Mesendoderm (in vitro differentiated cells): Measurements from ENCODE around the gene CLEC19A.
"Not testable (repeated sequence)": the region's sequence is repeated elsewhere in the genome, so short reads cannot be mapped to it uniquely, and the experiment has no call there.

Experiments used
- DNase-seq: peaks from one replicate; pipeline ENCODE4 v3.0.0; 2013
- H2AK5ac ChIP-seq: 2 replicates; pipeline ENCODE4 v1.6.1; 2013; ENCODE audit warnings: low read length, inconsistent platforms
- H2BK120ac ChIP-seq: 2 replicates; pipeline ENCODE4 v1.6.1; 2013; ENCODE audit warnings: low read depth, mild to moderate bottlenecking, low read length, moderate library complexity, mixed read lengths
- H2BK15ac ChIP-seq: replicated peaks from 2 replicates; pipeline ENCODE4 v1.6.1; 2013; ENCODE audit warnings: low read depth, mild to moderate bottlenecking, moderate library complexity
- H2BK5ac ChIP-seq: 2 replicates; pipeline ENCODE4 v1.6.1; 2013; ENCODE audit warnings: low read length, inconsistent platforms
- H3K18ac ChIP-seq: 2 replicates; pipeline ENCODE4 v1.6.1; 2013; ENCODE audit warnings: mild to moderate bottlenecking, low read length, mixed read lengths
- H3K23ac ChIP-seq: one replicate; pipeline ENCODE4 v1.6.1; 2013; ENCODE audit warnings: low read length
- H3K27ac ChIP-seq: 2 replicates; pipeline ENCODE4 v1.5.1; 2013; ENCODE audit warnings: low read depth, mild to moderate bottlenecking, inconsistent platforms, low read length, moderate library complexity
- H3K27me3 ChIP-seq: 2 replicates; pipeline ENCODE4 v1.6.1; 2013; ENCODE audit warnings: low read length, control low read depth, mild to moderate bottlenecking, inconsistent platforms; ENCODE audit not compliant: insufficient read depth, poor library complexity
- H3K36me3 ChIP-seq: 2 replicates; pipeline ENCODE4 v1.6.1; 2013; ENCODE audit warnings: low read length, inconsistent platforms; ENCODE audit not compliant: control insufficient read depth, insufficient read depth
- H3K4ac ChIP-seq: one replicate; pipeline ENCODE4 v1.6.1; 2013; ENCODE audit warnings: low read depth, mild to moderate bottlenecking, low read length, moderate library complexity
- H3K4me1 ChIP-seq: 2 replicates; pipeline ENCODE4 v1.6.1; 2013; ENCODE audit warnings: low read depth, low read length, inconsistent platforms; ENCODE audit not compliant: control insufficient read depth
- H3K4me2 ChIP-seq: 2 replicates; pipeline ENCODE4 v1.6.1; 2013; ENCODE audit warnings: low read length
- H3K4me3 ChIP-seq: 2 replicates; pipeline ENCODE4 v1.5.1; 2013; ENCODE audit warnings: mild to moderate bottlenecking, low read length
- H3K56ac ChIP-seq: one replicate; pipeline ENCODE4 v1.6.1; 2013; ENCODE audit warnings: low read length
- H3K79me1 ChIP-seq: 2 replicates; pipeline ENCODE4 v1.6.1; 2013; ENCODE audit warnings: low read length, inconsistent platforms
- H3K79me2 ChIP-seq: 2 replicates; pipeline ENCODE4 v1.6.1; 2013; ENCODE audit warnings: mild to moderate bottlenecking, low read length; ENCODE audit not compliant: control insufficient read depth, insufficient read depth
- H3K9ac ChIP-seq: 2 replicates; pipeline ENCODE4 v1.6.1; 2013; ENCODE audit warnings: low read length, inconsistent platforms
- H4K5ac ChIP-seq: one replicate; pipeline ENCODE4 v1.6.1; 2013; ENCODE audit warnings: low read length
- H4K8ac ChIP-seq: one replicate; pipeline ENCODE4 v1.6.1; 2013; ENCODE audit warnings: low read depth, mild to moderate bottlenecking, control low read depth, low read length, moderate library complexity
- WGBS: extraction: QIAGEN DNeasy Blood & Tissue Kit; methylation state at CpG from one replicate; pipeline ENCODE4 v1.1.7; 2013; ENCODE audit warnings: low lambda C conversion rate, missing lambda C conversion rate; ENCODE audit not compliant: insufficient coverage; ENCODE audit errors: extremely low coverage; 5-methylcytosine and 5-hydroxymethylcytosine counted together

CLEC19A gene

GRCh38 chr16:19314718-19315425 is 29.3 kb downstream of the CLEC19A start:
- Histone ChIP-seq H2BK120ac (no peak overlapping the region), H3K79me2 (no peaks in the 10 kb centered on the region), H3K56ac (no peak overlapping the region), H3K27ac (no peak overlapping the region), H3K4me2 (no peak overlapping the region), H3K4ac (no peak overlapping the region), H3K79me1 (no peaks in the 10 kb centered on the region), H2AK5ac (no peak overlapping the region), H3K18ac (no peak overlapping the region), H3K4me1 (no peaks in the 10 kb centered on the region), H3K9ac (no peak overlapping the region), H2BK15ac (no peak overlapping the region), H4K5ac (no peak overlapping the region), H4K8ac (no peak overlapping the region), H3K36me3 (no peaks in the 10 kb centered on the region), H2BK5ac (no peak overlapping the region), H3K23ac (no peak overlapping the region), H3K27me3 (no peaks in the 10 kb centered on the region), H3K4me3 (no peak overlapping the region)
- DNase-seq, result no peak
- no CpG with 5 or more reads among the region's 2 CpGs for WGBS

- H3K79me2 ChIP-seq, result no peaks in the 10 kb centered on the region
- H3K4me1 ChIP-seq, result no peaks in the 10 kb centered on the region
- H3K56ac ChIP-seq, result no peak overlapping the region
- H2BK120ac ChIP-seq, result no peak overlapping the region
- H3K27ac ChIP-seq, result no peak overlapping the region
- no peak overlapping the region for H3K4ac ChIP-seq
- no peak overlapping the region for H3K23ac ChIP-seq
- DNase-seq, result no peak
- H3K4me3 ChIP-seq, result no peak overlapping the region
- no peak overlapping the region for H3K9ac ChIP-seq
- H2AK5ac ChIP-seq, result no peak overlapping the region
- H2BK5ac ChIP-seq, result no peak overlapping the region
- H3K36me3 ChIP-seq, result no peaks in the 10 kb centered on the region
- WGBS, result no CpG with 5 or more reads among the region's 5 CpGs
- H4K5ac ChIP-seq, result no peak overlapping the region
- no peak overlapping the region for H3K4me2 ChIP-seq
- no peaks in the 10 kb centered on the region for H3K27me3 ChIP-seq
- H3K18ac ChIP-seq, result no peak overlapping the region
- no peaks in the 10 kb centered on the region for H3K79me1 ChIP-seq
- H4K8ac ChIP-seq, result no peak overlapping the region
- H2BK15ac ChIP-seq, result no peak overlapping the region
Observed at GRCh38 chr16:19315889-19316433, 30.4 kb downstream of the CLEC19A start.

GRCh38 chr16:19316846-19317245 is 31.3 kb downstream of the CLEC19A start:
- Histone ChIP-seq H3K9ac (no peak overlapping the region), H3K18ac (no peak overlapping the region), H3K79me2 (no peaks in the 10 kb centered on the region), H4K8ac (no peak overlapping the region), H3K27me3 (no peaks in the 10 kb centered on the region), H3K4ac (no peak overlapping the region), H4K5ac (no peak overlapping the region), H3K36me3 (no peaks in the 10 kb centered on the region), H2BK120ac (no peak overlapping the region), H3K4me1 (no peaks in the 10 kb centered on the region), H3K27ac (no peak overlapping the region), H2BK15ac (no peak overlapping the region), H2AK5ac (no peak overlapping the region), H2BK5ac (no peak overlapping the region), H3K4me2 (no peak overlapping the region), H3K23ac (no peak overlapping the region), H3K79me1 (no peaks in the 10 kb centered on the region), H3K56ac (no peak overlapping the region), H3K4me3 (no peak overlapping the region)
- DNase-seq, result no peak
- no CpG with 5 or more reads among the region's 7 CpGs for WGBS

GRCh38 chr16:19321186-19321585 is 35.7 kb downstream of the CLEC19A start:
- H3K56ac ChIP-seq, H3K9ac ChIP-seq, H4K5ac ChIP-seq, H3K27me3 ChIP-seq, H2BK120ac ChIP-seq, DNase-seq, H3K79me1 ChIP-seq, H4K8ac ChIP-seq, H3K79me2 ChIP-seq, H2BK5ac ChIP-seq, H3K36me3 ChIP-seq, H3K4ac ChIP-seq, H3K27ac ChIP-seq, H2BK15ac ChIP-seq, H2AK5ac ChIP-seq, H3K23ac ChIP-seq, H3K4me1 ChIP-seq, H3K4me3 ChIP-seq, H3K4me2 ChIP-seq, H3K18ac ChIP-seq: not testable (repeated sequence)
- WGBS, result no CpG with 5 or more reads among the region's 2 CpGs

GRCh38 chr16:19323596-19323995 is 38.1 kb downstream of the CLEC19A start:
- Histone ChIP-seq H2AK5ac (no peak overlapping the region), H3K27ac (no peak overlapping the region)

GRCh38 chr16:19328364-19328763 is 42.8 kb downstream of the CLEC19A start:
- H3K9ac ChIP-seq, result no peak overlapping the region
- no peak overlapping the region for H3K4me2 ChIP-seq
- no peak overlapping the region for H3K18ac ChIP-seq
- no peak overlapping the region for H4K5ac ChIP-seq
- no peaks in the 10 kb centered on the region for H3K79me1 ChIP-seq
- no peak overlapping the region for H3K56ac ChIP-seq
- H3K27me3 ChIP-seq, result no peaks in the 10 kb centered on the region
- H3K27ac ChIP-seq, result no peak overlapping the region
- H3K79me2 ChIP-seq, result no peaks in the 10 kb centered on the region
- no peak overlapping the region for H4K8ac ChIP-seq
- no peak overlapping the region for H2AK5ac ChIP-seq
- no CpG with 5 or more reads among the region's 1 CpG for WGBS
- no peak overlapping the region for H2BK120ac ChIP-seq
- no peak overlapping the region for H3K23ac ChIP-seq
- H3K4me3 ChIP-seq, result no peak overlapping the region
- no peak for DNase-seq
- no peak overlapping the region for H2BK5ac ChIP-seq
- H3K36me3 ChIP-seq, result no peaks in the 10 kb centered on the region
- no peak overlapping the region for H3K4ac ChIP-seq
- no peaks in the 10 kb centered on the region for H3K4me1 ChIP-seq
- H2BK15ac ChIP-seq, result no peak overlapping the region

More at GRCh38 chr16:19323596-19323995, 38.1 kb downstream of the CLEC19A start:
- Histone ChIP-seq H3K4me1 (no peaks in the 10 kb centered on the region), H4K5ac (no peak overlapping the region), H3K79me1 (no peaks in the 10 kb centered on the region), H3K36me3 (no peaks in the 10 kb centered on the region), H2BK5ac (no peak overlapping the region), H3K79me2 (no peaks in the 10 kb centered on the region), H3K9ac (no peak overlapping the region), H2BK120ac (no peak overlapping the region), H3K18ac (no peak overlapping the region), H3K4me2 (no peak overlapping the region), H4K8ac (no peak overlapping the region), H3K4ac (no peak overlapping the region), H3K23ac (no peak overlapping the region), H3K56ac (no peak overlapping the region), H3K4me3 (no peak overlapping the region), H2BK15ac (no peak overlapping the region), H3K27me3 (no peaks in the 10 kb centered on the region)
- DNase-seq, result no peak
- no CpG with 5 or more reads among the region's 3 CpGs for WGBS
